Spinal cord (tissue), 10 donors: Measurements from ENCODE around the gene SALL1. TPM values are rescaled to one million over a fixed set of nuclear protein-coding genes. Genes with fewer than 3 reads are reported as not detected.

Source experiments
- DNase-seq, 6 donors: peaks; one replicate each; pipeline versions ENCODE4 v3.0.0 to v3.0.0-alpha.2; 2013 to 2015; ENCODE audit warnings: low spot score in 6 of 6, low read depth in 4 of 6
- H3K27ac ChIP-seq: one replicate; pipeline ENCODE4 v1.5.1; 2013; ENCODE audit warnings: low read depth, low read length, control low read depth
- H3K27me3 ChIP-seq: one replicate; pipeline ENCODE4 v1.6.1; 2013; ENCODE audit warnings: low read length; ENCODE audit not compliant: control insufficient read depth, insufficient read depth
- H3K36me3 ChIP-seq: one replicate; pipeline ENCODE4 v1.6.1; 2013; ENCODE audit warnings: low read length; ENCODE audit not compliant: control insufficient read depth, insufficient read depth
- H3K4me1 ChIP-seq: one replicate; pipeline ENCODE4 v1.6.1; 2013; ENCODE audit warnings: low read length; ENCODE audit not compliant: control insufficient read depth, insufficient read depth
- H3K4me3 ChIP-seq: one replicate; pipeline ENCODE4 v1.5.1; 2013; ENCODE audit warnings: low read depth, low read length, control low read depth
- H3K9me3 ChIP-seq: one replicate; pipeline ENCODE4 v1.6.1; 2013; ENCODE audit warnings: low read length; ENCODE audit not compliant: control insufficient read depth, insufficient read depth
- WGBS: methylation state at CpG from one replicate; pipeline ENCODE4 v1.1.5; 2013; ENCODE audit warnings: missing lambda C conversion rate; ENCODE audit not compliant: insufficient coverage; 5-methylcytosine and 5-hydroxymethylcytosine counted together
- polyA plus RNA-seq, 2 donors: library from polyadenylated mRNA; unstranded; fragments of 120-200 nt; gene quantifications; one replicate each; pipeline ENCODE4 v1.2.1, GENCODE V29; 2013; ENCODE audit not compliant: insufficient read length in 2 of 2
- total RNA-seq, 2 donors: library from RNA; depleted of rRNA in 1 of 2; stranded (reverse); fragments of 120-200 nt in 1 of 2; fragments of >200 nt in 1 of 2; gene quantifications; one replicate each; pipeline versions ENCODE4 v1.2.3 to v1.2.4, GENCODE V29; 2013 to 2014
- donor health status: healthy.

SALL1 gene
- total and polyA plus RNA-seq, 4 donors = 14.7 to 98.7 (median 48.5) TPM

DNA sequence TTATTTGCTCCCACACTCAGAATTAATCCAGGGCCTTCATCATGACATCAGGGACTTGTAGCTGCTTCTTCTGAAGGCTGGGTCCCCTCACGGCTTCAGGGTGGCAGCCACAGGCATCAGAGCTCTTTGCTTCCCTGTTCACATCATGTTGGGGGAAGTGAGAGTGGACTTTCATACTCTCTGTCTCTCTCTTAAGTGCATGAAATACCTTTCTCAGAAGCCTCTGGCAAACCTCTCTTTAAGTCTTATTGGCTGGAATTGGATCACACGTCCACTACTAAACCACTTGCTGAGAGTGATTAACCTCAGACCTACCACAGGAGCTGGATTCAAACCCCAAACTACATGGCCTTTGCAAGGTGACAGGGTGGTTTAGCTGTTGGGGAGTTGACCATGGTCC lies 17.7 kb upstream of the SALL1 start:
- DNase-seq = no peak
- H3K27me3 ChIP-seq = no peaks in the 10 kb centered on the region
- H3K36me3 ChIP-seq = no peaks in the 10 kb centered on the region
- H3K9me3 ChIP-seq = no peaks in the 10 kb centered on the region
- WGBS = 80% methylated on average over 1 of the region's 2 CpGs
- H3K27ac ChIP-seq = no peak overlapping the region
- no peak overlapping the region for H3K4me3 ChIP-seq
- no peaks in the 10 kb centered on the region for H3K4me1 ChIP-seq

DNA sequence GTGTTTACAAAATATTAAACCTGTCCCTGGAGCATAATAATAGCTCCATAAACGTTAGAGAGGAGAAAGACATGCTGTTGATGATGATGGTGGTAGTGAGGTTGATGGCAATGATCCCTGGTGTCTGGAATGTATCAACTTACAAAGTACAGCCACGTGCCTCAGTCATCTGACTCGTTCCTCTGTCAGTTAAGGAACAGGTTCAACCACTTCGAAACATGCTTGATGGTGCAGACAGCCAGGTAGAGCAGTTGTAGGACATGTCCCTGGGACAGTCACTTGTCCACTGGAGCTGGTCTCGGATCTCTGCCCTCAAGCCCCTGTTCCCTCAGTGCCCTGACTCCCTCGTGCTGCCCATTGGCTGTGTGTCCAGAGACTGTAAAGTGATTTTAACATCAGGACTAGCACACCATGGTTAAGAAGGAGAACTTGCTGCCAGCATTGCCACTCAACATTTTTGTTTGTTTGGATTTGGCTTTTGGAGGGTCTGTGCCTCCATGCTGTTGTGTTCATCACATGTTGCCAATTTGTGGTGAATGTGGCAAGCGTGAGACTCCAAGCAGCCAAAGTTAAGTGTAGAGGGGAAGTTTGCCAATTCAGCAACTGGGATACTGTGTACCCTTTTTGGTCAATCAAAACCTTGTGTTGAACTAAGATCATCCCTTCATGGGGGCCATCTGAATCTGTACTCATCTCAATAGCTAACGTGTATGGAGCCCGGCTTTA lies 16.3 kb upstream of the SALL1 start:
- no peaks in the 10 kb centered on the region for H3K36me3 ChIP-seq
- peak in 1 of 6 donors; percentile 87 for DNase-seq
- WGBS = 73% methylated on average over 8 of the region's 9 CpGs
- no peaks in the 10 kb centered on the region for H3K27me3 ChIP-seq
- H3K4me1 ChIP-seq = peaks cover 3% of the 10 kb centered on the region
- no peak overlapping the region for H3K4me3 ChIP-seq
- no peak overlapping the region for H3K27ac ChIP-seq
- H3K9me3 ChIP-seq = no peaks in the 10 kb centered on the region

DNA sequence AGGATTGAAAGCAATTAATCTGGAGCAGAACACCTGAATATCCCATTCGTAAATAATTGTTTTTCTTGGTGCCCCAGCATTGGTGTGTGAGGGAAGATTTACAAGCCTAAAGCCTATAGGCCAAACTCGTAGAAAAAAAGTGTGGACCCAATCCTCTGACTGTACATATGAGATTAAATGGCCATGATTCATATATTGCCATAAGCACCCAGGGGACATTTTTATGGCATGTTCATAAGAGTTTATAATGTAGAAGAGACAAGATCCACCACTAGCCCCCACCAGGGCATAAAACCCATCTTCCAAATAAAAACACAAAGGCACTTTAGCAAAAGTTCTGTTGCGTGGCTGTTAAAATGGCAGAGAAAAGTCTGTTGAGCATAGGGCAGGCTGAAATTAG lies 15.5 kb upstream of the SALL1 start:
- Histone ChIP-seq H3K4me3 (no peak overlapping the region), H3K4me1 (peaks cover 3% of the 10 kb centered on the region), H3K27ac (no peak overlapping the region), H3K9me3 (no peaks in the 10 kb centered on the region), H3K36me3 (no peaks in the 10 kb centered on the region), H3K27me3 (no peaks in the 10 kb centered on the region)
- no CpG with 5 or more reads among the region's 3 CpGs for WGBS
- no peak for DNase-seq

DNA sequence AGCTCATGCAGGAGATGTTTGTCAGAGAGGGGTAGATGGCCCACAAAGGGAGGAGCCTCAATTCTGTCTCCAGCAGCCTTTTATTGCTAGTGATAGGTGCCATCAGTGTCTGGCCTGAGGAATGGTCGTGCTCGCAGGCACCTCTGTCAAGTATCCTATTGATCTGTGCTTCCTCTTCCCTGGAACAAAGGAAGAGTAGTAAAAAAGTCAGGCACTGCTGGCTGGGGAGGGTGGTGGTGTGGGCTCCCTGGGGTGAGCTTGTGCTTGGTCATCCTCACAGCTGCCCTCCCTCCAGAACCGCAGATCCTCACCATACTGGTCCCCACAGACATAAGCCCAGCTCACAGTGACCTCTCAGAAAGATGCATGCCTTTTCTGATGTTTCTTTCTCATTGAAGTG lies 15.0 kb upstream of the SALL1 start:
- Histone ChIP-seq H3K4me3 (no peak overlapping the region), H3K9me3 (no peaks in the 10 kb centered on the region), H3K27me3 (no peaks in the 10 kb centered on the region), H3K4me1 (peaks cover 3% of the 10 kb centered on the region), H3K36me3 (no peaks in the 10 kb centered on the region), H3K27ac (no peak overlapping the region)
- no peak for DNase-seq
- WGBS = 90% methylated on average over 2 of the region's 3 CpGs

DNA sequence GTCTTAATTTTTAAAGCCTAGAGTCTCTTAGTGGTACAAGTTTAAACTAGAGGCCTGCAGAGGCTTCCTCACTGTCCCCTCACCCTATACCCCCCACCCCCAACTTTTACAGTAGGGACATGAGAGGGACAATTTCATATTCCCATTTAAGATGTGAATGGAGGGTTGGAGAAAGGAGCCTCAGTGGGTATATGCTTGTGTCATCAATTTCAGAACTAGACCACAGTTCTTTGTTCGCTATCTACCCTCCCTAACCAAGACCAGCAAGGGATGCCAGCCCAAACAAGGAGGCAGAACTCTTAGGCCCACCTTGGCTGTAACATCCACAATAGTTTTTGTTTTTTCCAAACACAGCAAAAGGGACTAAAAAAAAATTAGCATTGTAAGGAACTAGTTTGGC lies 14.0 kb upstream of the SALL1 start:
- no peak for DNase-seq
- H3K27me3 ChIP-seq = no peaks in the 10 kb centered on the region
- no CpG with 5 or more reads among the region's 1 CpG for WGBS
- peaks cover 4% of the 10 kb centered on the region for H3K4me1 ChIP-seq
- no peaks in the 10 kb centered on the region for H3K36me3 ChIP-seq
- no peaks in the 10 kb centered on the region for H3K9me3 ChIP-seq
- H3K27ac ChIP-seq = no peak overlapping the region
- no peak overlapping the region for H3K4me3 ChIP-seq

DNA sequence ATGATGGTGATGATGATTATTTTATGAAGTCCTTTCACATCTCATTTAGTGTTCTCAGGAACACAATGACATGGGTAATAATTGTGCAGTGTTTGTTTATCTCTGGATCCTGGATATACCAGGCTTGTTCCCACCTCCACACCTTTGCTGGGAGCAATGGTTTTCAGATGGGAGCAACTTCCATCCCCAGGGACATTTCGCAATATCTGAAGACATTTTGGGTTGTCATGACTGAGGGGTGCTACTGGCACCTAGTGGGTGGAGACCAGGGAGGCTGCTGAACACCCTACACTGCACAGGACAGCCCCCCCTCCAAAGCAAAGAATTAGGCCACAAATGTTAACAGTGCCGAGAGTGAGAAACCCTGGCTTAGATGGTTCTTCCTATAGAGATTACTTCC lies 13.5 kb upstream of the SALL1 start:
- peaks cover 7% of the 10 kb centered on the region for H3K4me1 ChIP-seq
- no peaks in the 10 kb centered on the region for H3K36me3 ChIP-seq
- no peak for DNase-seq
- H3K9me3 ChIP-seq = no peaks in the 10 kb centered on the region
- no peak overlapping the region for H3K4me3 ChIP-seq
- WGBS = no CpG with 5 or more reads among the region's 2 CpGs
- no peaks in the 10 kb centered on the region for H3K27me3 ChIP-seq
- H3K27ac ChIP-seq = no peak overlapping the region

DNA sequence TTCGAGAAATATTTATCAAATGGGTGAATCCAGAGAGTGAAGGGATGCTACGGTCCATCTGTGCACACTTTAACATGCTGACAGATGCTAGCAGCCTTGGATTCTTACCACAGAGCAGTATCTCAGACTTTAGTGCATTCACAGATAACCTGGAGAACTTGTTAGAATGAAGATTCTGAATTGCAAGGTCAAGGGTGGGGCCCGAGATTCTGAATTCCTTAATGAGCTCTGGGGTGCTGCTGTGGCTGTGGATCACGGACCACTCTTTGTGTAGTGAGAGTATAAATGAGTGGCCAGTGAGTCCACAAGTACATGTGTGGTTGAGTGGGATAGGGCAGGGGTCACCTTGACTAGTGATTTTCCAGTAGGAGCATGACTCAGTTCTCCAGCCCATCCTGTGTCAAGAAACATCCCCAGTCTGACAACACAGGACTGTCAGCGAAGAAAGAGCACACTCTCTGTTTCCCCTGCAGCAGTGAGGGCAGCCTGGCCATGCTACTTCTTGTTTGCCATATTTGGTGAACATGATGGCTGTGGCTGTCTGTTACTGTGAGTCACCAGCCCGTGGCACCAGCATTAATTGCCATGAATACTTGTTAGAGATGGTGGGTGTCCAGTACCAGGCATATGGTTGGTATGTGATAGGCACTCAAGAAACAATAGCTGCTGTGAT lies 13.0 kb upstream of the SALL1 start:
- no peaks in the 10 kb centered on the region for H3K36me3 ChIP-seq
- 76% methylated on average over 5 of the region's 6 CpGs for WGBS
- no peaks in the 10 kb centered on the region for H3K27me3 ChIP-seq
- H3K27ac ChIP-seq = no peak overlapping the region
- no peak for DNase-seq
- H3K4me3 ChIP-seq = no peak overlapping the region
- no peaks in the 10 kb centered on the region for H3K9me3 ChIP-seq
- H3K4me1 ChIP-seq = peaks cover 7% of the 10 kb centered on the region

DNA sequence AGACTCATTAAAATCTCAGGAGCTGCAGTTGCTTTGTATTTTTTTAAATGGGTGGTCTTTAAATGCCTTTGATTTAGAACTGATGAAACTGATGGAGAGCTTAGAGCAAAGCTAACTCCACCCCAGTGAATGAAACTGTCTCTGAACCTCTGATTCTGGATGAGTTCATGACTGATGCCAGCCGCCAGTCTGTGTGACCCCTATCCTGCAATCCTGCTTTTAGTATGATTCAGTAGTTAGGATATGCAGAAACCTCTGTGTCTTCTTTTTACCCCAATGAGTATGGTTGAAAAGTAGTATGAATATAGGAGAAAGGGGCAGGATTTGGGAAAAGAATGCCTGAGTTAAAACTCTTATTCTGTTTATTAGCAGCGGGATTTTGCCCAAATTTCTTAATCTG lies 12.3 kb upstream of the SALL1 start:
- no peaks in the 10 kb centered on the region for H3K27me3 ChIP-seq
- H3K9me3 ChIP-seq = no peaks in the 10 kb centered on the region
- no peaks in the 10 kb centered on the region for H3K36me3 ChIP-seq
- DNase-seq = no peak
- WGBS = 100% methylated on average over 1 of the region's 2 CpGs
- no peak overlapping the region for H3K4me3 ChIP-seq
- H3K27ac ChIP-seq = no peak overlapping the region
- peaks cover 7% of the 10 kb centered on the region for H3K4me1 ChIP-seq

DNA sequence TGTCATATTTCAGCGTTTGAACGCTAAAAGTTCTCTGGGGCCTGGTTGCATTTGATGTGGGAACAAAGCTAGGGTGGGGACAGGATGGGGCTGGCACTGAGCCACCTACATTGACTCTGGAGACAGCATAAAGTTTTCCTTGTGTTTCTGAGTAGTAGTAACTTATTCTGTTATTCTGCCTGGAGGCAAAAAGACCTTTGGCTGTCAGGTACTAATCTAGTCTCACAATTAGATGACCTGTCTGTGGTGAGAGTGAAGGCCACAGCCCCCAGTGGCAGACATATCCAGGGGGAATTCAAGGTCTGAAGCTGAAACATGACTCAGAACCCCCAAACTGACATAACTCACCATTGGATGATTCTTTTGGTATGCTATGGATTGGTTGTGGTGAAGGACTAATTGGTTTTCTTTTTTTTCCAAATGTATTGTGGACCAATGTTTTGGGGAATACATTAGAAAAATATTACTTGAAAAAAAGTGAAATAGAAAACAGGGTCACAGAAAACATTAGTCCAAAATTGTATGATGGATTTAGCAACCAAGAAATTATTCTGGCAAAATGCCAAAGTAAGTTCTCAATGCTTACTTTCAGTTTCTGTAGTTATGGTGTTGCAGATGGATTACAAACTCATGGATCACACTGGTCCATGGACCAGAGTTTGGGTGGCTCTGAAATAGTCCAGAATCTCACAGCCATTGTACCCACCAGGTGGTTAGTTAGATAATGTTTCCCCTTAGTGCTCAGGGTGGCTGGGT lies 10.5 kb upstream of the SALL1 start:
- peaks cover 8% of the 10 kb centered on the region for H3K27me3 ChIP-seq
- H3K4me3 ChIP-seq = no peak overlapping the region
- no peaks in the 10 kb centered on the region for H3K9me3 ChIP-seq
- no peak overlapping the region for H3K27ac ChIP-seq
- H3K36me3 ChIP-seq = no peaks in the 10 kb centered on the region
- WGBS = 78% methylated on average over 2 of the region's 2 CpGs
- peaks cover 10% of the 10 kb centered on the region for H3K4me1 ChIP-seq
- DNase-seq = peak in 1 of 6 donors; percentile 1
